Immature natural killer cell (primary cell): Measurements from ENCODE around the gene PSME2. TPM values are rescaled to one million over a fixed set of nuclear protein-coding genes. Genes with fewer than 3 reads are reported as not detected.
A peak's percentile ranks its signal among the peaks of the same experiment; 100 is the strongest.

ENCODE experiments used
- DNase-seq, 3 donors: peaks; one replicate each; pipeline ENCODE4 v3.0.0; 2022; ENCODE audit warnings: mixed read lengths in 1 of 3
- H3K27ac Mint-ChIP-seq, 6 donors: one replicate each; pipeline ENCODE4 v1.8.0; 2020; ENCODE audit warnings: mixed read lengths in 6 of 6, mild to moderate bottlenecking in 5 of 6, inconsistent platforms in 4 of 6, moderate library complexity in 3 of 6
- H3K27me3 Mint-ChIP-seq, 3 donors: one replicate each; pipeline ENCODE4 v1.8.0; 2020 to 2021; ENCODE audit warnings: low read depth in 3 of 3, mild to moderate bottlenecking in 3 of 3, mixed read lengths in 3 of 3, moderate library complexity in 3 of 3, inconsistent platforms in 1 of 3
- H3K36me3 Mint-ChIP-seq, 3 donors: one replicate each; pipeline ENCODE4 v1.8.0; 2020; ENCODE audit warnings: mixed read lengths in 3 of 3, inconsistent platforms in 2 of 3, mild to moderate bottlenecking in 2 of 3
- H3K4me1 Mint-ChIP-seq, 2 donors: one replicate each; pipeline ENCODE4 v1.8.0; 2020; ENCODE audit warnings: inconsistent platforms in 2 of 2, mild to moderate bottlenecking in 2 of 2, mixed read lengths in 2 of 2, moderate library complexity in 1 of 2
- H3K4me3 Mint-ChIP-seq, 5 donors: one replicate each; pipeline ENCODE4 v1.8.0; 2020; ENCODE audit warnings: mild to moderate bottlenecking in 5 of 5, mixed read lengths in 5 of 5, inconsistent platforms in 3 of 5, moderate library complexity in 3 of 5
- H3K9me3 Mint-ChIP-seq, 6 donors: one replicate each; pipeline ENCODE4 v1.8.0; 2020; ENCODE audit warnings: mild to moderate bottlenecking in 6 of 6, mixed read lengths in 6 of 6, inconsistent platforms in 4 of 6, moderate library complexity in 3 of 6
- polyA plus RNA-seq, 3 donors: library from polyadenylated mRNA; unstranded; fragments of 300-500 nt; fragmentation: Illumina TruSeq; gene quantifications; one replicate each; pipeline ENCODE4 v1.2.3, GENCODE V29; 2021

Gene PSME2
- polyA plus RNA-seq, 3 donors from 2014 or later, result 650 to 1,160 (median 776) TPM

DNA sequence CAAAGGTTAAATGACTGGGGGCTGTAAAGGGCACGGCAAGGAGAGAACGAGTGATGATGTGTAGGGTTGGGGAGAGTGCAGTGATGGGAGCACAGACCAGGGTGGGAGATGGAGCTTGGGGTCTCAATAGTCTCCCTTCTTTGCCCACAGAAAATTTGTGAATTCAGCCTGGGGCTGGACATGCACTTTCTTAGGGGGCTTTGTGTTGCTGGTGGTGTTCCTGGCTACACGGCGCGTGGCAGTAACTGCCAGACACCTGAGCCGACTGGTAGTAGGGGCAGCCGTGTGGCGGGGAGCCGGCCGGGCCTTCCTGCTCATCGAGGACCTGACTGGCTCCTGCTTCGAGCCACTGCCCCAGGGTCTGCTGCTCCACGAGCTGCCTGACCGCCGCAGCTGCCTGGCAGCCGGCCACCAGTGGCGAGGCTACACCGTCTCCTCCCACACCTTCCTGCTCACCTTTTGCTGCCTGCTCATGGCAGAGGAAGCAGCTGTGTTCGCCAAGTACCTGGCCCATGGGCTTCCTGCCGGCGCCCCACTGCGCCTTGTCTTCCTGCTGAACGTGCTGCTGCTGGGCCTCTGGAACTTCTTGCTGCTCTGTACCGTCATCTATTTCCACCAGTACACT lies 14.2 kb downstream of the PSME2 start:
- Mint-ChIP-seq H3K4me3 (no peak overlapping the region), H3K4me1 (peaks cover 14 to 17% of the 10 kb centered on the region in 2 donors), H3K9me3 (no peaks in the 10 kb centered on the region), H3K27ac (no peak overlapping the region), H3K27me3 (peaks cover 2 to 4% (median 2%) of the 10 kb centered on the region in 3 donors), H3K36me3 (peaks cover 0 to 9% (median 0%) of the 10 kb centered on the region in 3 donors)
- no peak for DNase-seq

DNA sequence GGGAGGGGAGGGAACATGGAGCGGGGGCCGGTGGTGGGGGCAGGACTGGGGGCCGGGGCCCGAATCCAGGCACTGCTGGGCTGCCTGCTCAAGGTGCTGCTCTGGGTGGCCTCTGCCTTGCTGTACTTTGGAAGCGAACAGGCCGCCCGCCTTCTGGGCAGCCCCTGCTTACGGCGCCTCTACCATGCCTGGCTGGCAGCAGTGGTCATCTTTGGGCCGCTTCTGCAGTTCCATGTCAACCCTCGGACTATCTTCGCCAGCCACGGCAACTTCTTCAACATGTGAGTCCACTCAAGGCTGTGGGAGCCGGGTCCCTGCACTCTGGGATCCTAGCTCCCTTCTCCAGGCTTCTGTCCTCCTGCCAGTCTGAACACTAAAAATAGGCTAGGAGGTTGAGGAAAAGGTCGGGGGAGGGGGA lies 14.9 kb downstream of the PSME2 start:
- Mint-ChIP-seq H3K36me3 (peaks cover 0 to 7% (median 0%) of the 10 kb centered on the region in 3 donors), H3K4me3 (no peak overlapping the region), H3K27ac (no peak overlapping the region), H3K9me3 (no peaks in the 10 kb centered on the region), H3K27me3 (peaks cover 2 to 4% (median 2%) of the 10 kb centered on the region in 3 donors), H3K4me1 (peaks cover 7 to 11% of the 10 kb centered on the region in 2 donors)
- no peak for DNase-seq

DNA sequence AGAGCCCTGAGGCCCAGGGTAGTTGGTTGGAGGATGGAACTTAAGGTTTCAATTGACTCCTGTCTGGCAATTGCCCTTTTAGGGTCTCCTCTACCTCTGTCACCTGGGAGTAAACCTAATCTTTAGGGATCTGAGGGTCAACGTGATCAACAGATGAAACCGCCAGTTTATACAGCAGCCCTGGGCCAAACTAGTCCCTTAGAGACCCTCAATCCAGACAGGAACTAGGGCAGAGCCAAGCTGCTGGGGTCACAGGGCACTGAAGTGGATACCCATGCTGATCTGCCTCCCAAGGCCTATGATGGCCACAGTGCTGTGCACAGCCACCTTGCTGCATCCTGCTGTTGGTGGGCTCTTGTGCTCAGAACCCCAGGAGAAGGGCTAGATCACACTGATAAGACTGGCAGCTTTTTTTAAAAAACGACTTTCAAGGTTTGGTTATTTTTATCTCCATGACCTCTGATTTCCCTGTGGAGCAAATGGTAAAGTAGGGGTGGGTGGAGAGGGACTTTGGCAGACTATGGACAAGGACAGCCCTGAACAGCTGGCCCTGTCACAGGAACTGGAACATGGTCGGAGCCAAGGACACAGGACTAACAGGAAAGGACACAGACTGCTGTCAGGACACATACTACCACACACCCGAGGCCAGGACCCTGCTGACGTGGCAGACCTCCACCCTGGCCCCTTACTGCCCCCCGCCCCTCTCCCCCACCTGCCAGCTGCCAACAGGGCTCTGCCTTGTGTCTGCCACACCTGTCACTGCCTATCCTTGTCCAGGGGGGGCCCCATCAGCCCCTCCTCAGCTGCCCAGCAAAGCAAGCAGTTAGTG lies 15.5 kb downstream of the PSME2 start:
- H3K4me3 Mint-ChIP-seq, result no peak overlapping the region

DNA sequence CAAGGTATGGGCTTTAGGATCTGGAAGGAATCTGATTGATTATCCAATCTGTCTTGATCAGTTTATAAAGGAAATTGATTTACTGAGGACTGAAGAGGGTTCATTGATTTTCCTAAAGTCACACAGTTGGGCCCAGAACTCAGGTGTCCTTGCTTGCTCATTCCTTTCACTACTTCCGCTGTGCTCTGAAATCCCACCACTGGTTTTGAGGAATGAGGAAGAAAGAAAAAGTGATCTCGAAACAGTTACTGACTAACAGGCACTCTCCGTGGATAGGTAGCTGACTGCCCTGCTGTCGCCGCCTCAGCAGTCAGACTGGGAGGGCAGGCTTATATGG lies 16.1 kb downstream of the PSME2 start, which contains the start of gene FITM1:
Gene FITM1, plus strand, starts transcription at position 280 of the 337 bp plus-strand sequence. CDS start 905 bp downstream, outside the sequence.
- Mint-ChIP-seq H3K9me3 (no peaks in the 10 kb centered on the region), H3K4me3 (no peak within 1 kb of the TSS), H3K27me3 (peaks cover 0 to 2% (median under 1%) of the 10 kb centered on the region in 3 donors), H3K36me3 (peaks cover 0 to 7% (median 0%) of the 10 kb centered on the region in 3 donors), H3K4me1 (peaks cover 3 to 4% of the 10 kb centered on the region in 2 donors), H3K27ac (peak within 1 kb of the TSS in 1 of 6 donors; percentile 46)
- no peak for DNase-seq

More for the DNA sequence above, 15.5 kb downstream of the PSME2 start:
- no peaks in the 10 kb centered on the region for H3K9me3 Mint-ChIP-seq
- peaks cover 0 to 4% (median 2%) of the 10 kb centered on the region in 3 donors for H3K27me3 Mint-ChIP-seq
- DNase-seq, result no peak
- peaks cover 0 to 7% (median 0%) of the 10 kb centered on the region in 3 donors for H3K36me3 Mint-ChIP-seq
- H3K4me1 Mint-ChIP-seq, result peaks cover 5 to 8% of the 10 kb centered on the region in 2 donors
- H3K27ac Mint-ChIP-seq, result no peak overlapping the region

DNA sequence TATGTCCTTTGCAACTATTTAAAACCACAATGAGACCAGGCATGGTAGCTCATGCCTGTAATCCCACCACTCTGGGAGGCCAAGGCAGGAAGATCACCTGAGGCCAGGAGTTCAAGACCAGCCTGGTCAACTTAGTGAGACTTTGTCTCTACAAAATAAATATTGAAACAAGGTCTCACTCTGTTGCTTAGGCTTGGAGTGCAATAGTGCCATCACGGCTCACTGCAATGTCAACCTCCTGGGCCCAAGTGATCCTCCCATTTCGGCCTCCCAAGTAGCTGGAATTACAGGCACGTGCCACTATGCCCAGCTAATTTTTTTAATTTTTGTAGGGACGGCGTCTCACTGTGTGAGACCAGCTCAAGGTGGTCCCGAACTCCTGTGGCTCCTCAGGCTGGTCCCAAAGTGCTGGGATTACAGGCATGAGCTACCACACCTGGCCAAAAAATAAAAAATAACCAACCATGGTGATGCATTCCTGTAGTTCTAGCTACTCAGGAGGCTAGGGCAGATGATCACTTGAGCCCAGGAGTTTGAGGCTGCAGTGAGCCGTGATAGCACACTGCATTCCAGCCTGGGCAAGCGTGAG lies 16.9 kb downstream of the PSME2 start:
- Mint-ChIP-seq H3K27ac (no peak overlapping the region), H3K4me1 (no peaks in the 10 kb centered on the region)
- no peak for DNase-seq

DNA sequence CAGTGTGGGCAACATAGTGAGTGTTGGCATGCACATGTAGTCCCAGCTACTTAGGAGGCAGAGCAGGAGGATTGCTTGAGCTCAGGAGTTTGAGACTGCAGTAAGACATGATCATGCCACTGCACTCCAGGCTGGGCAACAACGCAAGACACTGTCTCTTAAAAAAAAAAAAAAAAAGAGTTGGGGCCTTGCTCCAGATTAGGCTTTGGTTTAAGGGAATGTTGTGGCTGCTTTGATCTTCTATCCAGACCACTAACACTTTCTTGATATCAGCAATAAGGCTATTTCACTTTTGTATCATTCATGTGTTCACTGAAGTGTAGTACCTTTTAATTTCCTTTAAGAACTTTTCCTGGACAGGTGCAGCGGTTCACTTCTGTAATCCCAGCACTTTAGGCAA lies 18.7 kb downstream of the PSME2 start:
- no peaks in the 10 kb centered on the region for H3K9me3 Mint-ChIP-seq
- H3K27ac Mint-ChIP-seq, result no peak overlapping the region
- H3K4me1 Mint-ChIP-seq, result no peaks in the 10 kb centered on the region
- no peak overlapping the region for H3K4me3 Mint-ChIP-seq
- H3K36me3 Mint-ChIP-seq, result peaks cover 0 to 24% (median 6%) of the 10 kb centered on the region in 3 donors
- no peak for DNase-seq
- peaks cover 0 to 2% (median 0%) of the 10 kb centered on the region in 3 donors for H3K27me3 Mint-ChIP-seq

More for the DNA sequence above, 16.9 kb downstream of the PSME2 start:
- peaks cover 0 to 11% (median 0%) of the 10 kb centered on the region in 3 donors for H3K36me3 Mint-ChIP-seq
- peaks cover 0 to 2% (median 0%) of the 10 kb centered on the region in 3 donors for H3K27me3 Mint-ChIP-seq
- no peaks in the 10 kb centered on the region for H3K9me3 Mint-ChIP-seq
- H3K4me3 Mint-ChIP-seq, result no peak overlapping the region

DNA sequence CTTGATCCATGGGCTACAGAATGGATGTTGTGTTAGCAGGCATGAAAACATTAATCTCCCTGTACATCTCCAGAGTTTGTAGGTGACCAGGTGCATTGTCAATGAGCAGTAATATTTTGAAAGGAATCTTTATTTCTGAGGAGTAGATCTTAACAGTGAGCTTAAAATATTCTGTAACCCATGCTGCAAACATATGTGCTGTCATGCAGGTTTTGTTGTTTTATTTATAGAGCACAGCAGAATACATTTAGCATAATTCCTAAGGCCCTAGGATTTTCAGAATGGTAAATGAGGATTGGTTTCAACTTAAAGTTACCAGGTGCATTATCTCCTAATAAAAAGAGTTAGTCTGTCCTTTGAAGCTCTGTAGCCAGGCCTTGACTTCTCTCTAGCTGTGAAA lies 19.5 kb downstream of the PSME2 start:
- no peak overlapping the region for H3K4me3 Mint-ChIP-seq
- H3K4me1 Mint-ChIP-seq, result no peaks in the 10 kb centered on the region
- no peaks in the 10 kb centered on the region for H3K9me3 Mint-ChIP-seq
- H3K27ac Mint-ChIP-seq, result peak overlapping the region in 2 of 6 donors; percentile 19 to 24
- H3K36me3 Mint-ChIP-seq, result peaks cover 0 to 25% (median 6%) of the 10 kb centered on the region in 3 donors
- no peak for DNase-seq
- peaks cover 0 to 3% (median 0%) of the 10 kb centered on the region in 3 donors for H3K27me3 Mint-ChIP-seq

DNA sequence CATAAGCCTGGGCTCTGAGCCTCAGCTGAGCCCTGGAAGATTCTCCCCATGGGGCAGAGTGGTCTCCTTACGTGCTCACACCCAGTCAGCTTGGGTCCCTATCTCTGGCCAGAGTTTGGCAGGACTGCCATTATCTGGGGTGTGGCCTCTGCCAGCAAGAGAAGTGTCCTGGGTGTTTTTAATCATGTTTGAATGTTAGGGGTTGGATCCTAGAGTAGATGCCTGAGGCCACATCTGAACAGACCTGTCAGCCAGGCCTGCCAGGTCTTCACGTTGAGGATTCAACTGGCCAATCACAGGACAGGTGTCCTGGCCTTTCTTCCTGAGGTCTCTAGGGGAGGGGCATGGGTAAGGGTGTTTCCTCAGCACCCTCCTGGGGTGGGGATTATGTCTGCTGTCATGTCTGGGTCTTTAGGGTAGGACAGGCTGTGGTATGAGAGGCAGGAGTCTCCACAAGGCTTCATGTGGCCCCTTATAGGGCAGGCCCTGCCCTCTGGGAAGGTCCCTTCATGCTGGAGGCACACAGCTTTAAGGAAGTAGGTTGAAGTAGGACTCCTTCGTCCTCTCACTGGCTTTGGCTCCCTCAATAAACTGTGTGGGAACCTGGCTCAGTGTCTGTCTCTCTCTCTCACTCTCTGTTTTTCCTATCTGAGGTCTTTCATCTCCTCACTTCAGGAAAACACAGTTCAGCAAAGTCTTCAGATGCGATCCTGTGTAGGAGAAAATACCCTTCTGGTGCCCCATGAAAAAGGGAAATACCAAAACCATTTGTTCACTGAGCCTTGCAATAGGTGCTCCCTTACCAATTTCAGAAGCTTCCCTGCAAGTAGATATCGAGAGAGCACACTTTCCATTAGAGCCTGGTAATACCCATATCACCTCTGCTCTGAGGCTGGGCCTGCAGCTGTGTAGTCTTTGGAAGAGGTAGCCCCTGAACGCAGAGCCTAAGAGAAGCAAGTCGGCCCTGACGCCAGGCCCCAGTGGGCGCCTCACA lies 22.7 kb downstream of the PSME2 start:
- peaks cover 0 to 1% of the 10 kb centered on the region in 2 donors for H3K4me1 Mint-ChIP-seq
- no peak overlapping the region for H3K4me3 Mint-ChIP-seq
- no peaks in the 10 kb centered on the region for H3K9me3 Mint-ChIP-seq
- peaks cover 0 to 1% (median 0%) of the 10 kb centered on the region in 3 donors for H3K27me3 Mint-ChIP-seq
- DNase-seq, result no peak
- peak overlapping the region in 4 of 6 donors; percentile 7 to 73 (median 26) for H3K27ac Mint-ChIP-seq
- H3K36me3 Mint-ChIP-seq, result peaks cover 13 to 48% (median 20%) of the 10 kb centered on the region in 3 donors

DNA sequence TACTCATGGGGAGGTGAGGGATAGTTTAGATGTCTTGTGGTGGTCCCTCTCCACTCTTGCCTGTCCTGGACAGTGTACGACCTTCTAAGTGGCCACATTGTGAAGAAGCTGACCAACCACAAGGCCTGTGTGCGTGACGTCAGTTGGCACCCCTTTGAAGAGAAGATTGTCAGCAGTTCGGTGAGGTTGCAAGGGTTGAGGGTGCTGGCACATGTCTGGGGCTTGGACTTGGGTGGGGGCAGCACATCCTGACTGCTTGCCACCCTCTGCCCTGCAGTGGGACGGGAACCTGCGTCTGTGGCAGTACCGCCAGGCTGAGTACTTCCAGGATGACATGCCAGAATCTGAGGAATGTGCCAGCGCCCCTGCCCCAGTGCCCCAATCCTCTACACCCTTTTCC lies 23.5 kb downstream of the PSME2 start:
- peak overlapping the region in 1 of 6 donors; percentile 57 for H3K27ac Mint-ChIP-seq
- no peaks in the 10 kb centered on the region for H3K9me3 Mint-ChIP-seq
- peaks cover 0 to 1% (median 0%) of the 10 kb centered on the region in 3 donors for H3K27me3 Mint-ChIP-seq
- DNase-seq, result no peak
- H3K4me1 Mint-ChIP-seq, result peaks cover 2 to 9% of the 10 kb centered on the region in 2 donors
- peaks cover 17 to 55% (median 24%) of the 10 kb centered on the region in 3 donors for H3K36me3 Mint-ChIP-seq
- H3K4me3 Mint-ChIP-seq, result no peak overlapping the region

DNA sequence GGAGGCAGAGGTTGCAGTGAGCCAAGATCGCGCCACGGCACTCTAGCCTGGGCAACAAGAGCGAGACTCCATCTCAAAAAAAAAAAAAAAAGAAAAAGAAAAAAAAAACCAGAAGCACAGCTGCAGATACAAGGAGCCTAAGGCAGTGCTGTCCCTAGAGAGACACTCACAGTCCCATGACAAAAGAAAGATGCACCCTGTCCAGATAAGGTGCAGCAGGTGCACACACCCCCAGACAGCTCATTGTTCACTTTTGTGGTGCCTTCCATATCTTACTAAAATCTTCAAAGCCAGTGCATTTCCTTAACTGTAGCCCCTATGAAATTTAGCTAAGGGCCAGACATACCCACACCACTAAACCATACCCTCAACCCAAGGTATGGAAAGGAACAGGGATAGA lies 24.0 kb downstream of the PSME2 start:
- Mint-ChIP-seq H3K36me3 (peaks cover 17 to 58% (median 24%) of the 10 kb centered on the region in 3 donors), H3K4me3 (no peak overlapping the region)

DNA sequence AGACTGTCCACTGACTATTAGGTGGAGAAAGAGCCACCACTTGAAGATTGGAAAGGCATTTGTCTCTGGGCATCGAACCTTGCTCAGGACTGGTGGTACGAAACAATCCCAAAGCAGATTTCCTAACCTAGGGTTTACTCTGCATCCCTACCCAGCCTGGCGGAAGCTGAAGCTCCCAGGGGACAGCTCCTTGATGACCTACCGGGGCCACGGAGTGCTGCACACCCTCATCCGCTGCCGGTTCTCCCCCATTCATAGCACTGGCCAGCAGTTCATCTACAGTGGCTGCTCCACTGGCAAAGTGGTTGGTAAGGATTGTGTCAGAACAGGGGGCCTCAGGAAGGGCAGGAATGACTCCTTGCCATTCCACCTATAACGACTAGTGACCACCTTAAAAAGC lies 25.2 kb downstream of the PSME2 start:
- Mint-ChIP-seq H3K4me1 (peaks cover 13 to 24% of the 10 kb centered on the region in 2 donors), H3K36me3 (peaks cover 22 to 62% (median 27%) of the 10 kb centered on the region in 3 donors)
- no peak for DNase-seq

More for the DNA sequence above, 24.0 kb downstream of the PSME2 start:
- peaks cover 0 to 1% (median 0%) of the 10 kb centered on the region in 3 donors for H3K27me3 Mint-ChIP-seq
- peaks cover 5 to 13% of the 10 kb centered on the region in 2 donors for H3K4me1 Mint-ChIP-seq
- peak overlapping the region in 1 of 6 donors; percentile 57 for H3K27ac Mint-ChIP-seq
- H3K9me3 Mint-ChIP-seq, result no peaks in the 10 kb centered on the region
- DNase-seq, result no peak

DNA sequence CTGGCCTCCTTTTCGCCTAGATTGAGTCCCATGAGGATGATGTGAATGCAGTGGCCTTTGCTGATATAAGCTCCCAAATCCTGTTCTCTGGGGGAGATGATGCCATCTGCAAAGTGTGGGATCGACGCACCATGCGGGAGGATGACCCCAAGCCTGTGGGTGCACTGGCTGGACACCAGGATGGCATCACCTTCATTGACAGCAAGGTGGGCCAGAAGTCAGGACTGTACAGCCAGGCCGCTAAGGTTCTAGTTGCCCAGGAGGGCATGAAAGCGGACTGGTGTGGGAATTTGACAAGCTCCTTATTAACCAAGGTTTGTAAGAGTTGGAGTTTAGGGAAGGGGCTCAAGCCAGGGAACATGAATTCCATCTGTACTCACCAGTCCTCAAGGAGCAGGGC lies 26.7 kb downstream of the PSME2 start:
- Mint-ChIP-seq H3K36me3 (peaks cover 22 to 63% (median 27%) of the 10 kb centered on the region in 3 donors), H3K27ac (no peak overlapping the region), H3K4me3 (no peak overlapping the region), H3K27me3 (peaks cover 3 to 8% (median 7%) of the 10 kb centered on the region in 3 donors), H3K4me1 (peaks cover 25 to 37% of the 10 kb centered on the region in 2 donors), H3K9me3 (no peaks in the 10 kb centered on the region)
- no peak for DNase-seq

More for the DNA sequence above, 25.2 kb downstream of the PSME2 start:
- Mint-ChIP-seq H3K9me3 (no peaks in the 10 kb centered on the region), H3K4me3 (no peak overlapping the region), H3K27me3 (peaks cover 0 to 1% (median 0%) of the 10 kb centered on the region in 3 donors), H3K27ac (peak overlapping the region in 1 of 6 donors; percentile 17)
